Gastrocnemius medialis (tissue), 4 donors: ENCODE measurements around the gene PDE6G.

Source experiments
- POLR2A ChIP-seq, 2 donors: fragments of 450-650 bp; IDR thresholded peaks; one replicate each; pipeline ENCODE4 v1.6.1; 2017; ENCODE audit warnings: antibody characterized with exemption in 2 of 2, mild to moderate bottlenecking in 2 of 2, moderate library complexity in 2 of 2
- TF ChIP-seq, protein P1 (sequence below), 5 experiments: fragments of 450-650 bp in 3 of 5; fragments of 200-600 bp in 2 of 5; sonication (generic) in 2 of 5; IDR thresholded peaks in 4 of 5; conservative IDR thresholded peaks in 1 of 5; 1 replicate in 4 of 5; 2 replicates in 1 of 5; pipeline ENCODE4 v1.5.1; 2016 to 2019; ENCODE audit warnings: antibody characterized with exemption in 5 of 5, mild to moderate bottlenecking in 3 of 5, moderate library complexity in 3 of 5

- no peak for TF ChIP-seq POLR2A (IDR thresholded peaks at IDR 0.05)
- TF ChIP-seq, protein P1, sequence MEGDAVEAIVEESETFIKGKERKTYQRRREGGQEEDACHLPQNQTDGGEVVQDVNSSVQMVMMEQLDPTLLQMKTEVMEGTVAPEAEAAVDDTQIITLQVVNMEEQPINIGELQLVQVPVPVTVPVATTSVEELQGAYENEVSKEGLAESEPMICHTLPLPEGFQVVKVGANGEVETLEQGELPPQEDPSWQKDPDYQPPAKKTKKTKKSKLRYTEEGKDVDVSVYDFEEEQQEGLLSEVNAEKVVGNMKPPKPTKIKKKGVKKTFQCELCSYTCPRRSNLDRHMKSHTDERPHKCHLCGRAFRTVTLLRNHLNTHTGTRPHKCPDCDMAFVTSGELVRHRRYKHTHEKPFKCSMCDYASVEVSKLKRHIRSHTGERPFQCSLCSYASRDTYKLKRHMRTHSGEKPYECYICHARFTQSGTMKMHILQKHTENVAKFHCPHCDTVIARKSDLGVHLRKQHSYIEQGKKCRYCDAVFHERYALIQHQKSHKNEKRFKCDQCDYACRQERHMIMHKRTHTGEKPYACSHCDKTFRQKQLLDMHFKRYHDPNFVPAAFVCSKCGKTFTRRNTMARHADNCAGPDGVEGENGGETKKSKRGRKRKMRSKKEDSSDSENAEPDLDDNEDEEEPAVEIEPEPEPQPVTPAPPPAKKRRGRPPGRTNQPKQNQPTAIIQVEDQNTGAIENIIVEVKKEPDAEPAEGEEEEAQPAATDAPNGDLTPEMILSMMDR (IDR thresholded peaks at IDR 0.05 in 4 of 5, conservative IDR thresholded peaks at IDR 0.05 in 1 of 5), result no peak
Measured at GRCh38 chr17:81664051-81664470, 7.7 kb upstream of the PDE6G start.
